ENCODE data around the gene FBXO46.

DNA sequence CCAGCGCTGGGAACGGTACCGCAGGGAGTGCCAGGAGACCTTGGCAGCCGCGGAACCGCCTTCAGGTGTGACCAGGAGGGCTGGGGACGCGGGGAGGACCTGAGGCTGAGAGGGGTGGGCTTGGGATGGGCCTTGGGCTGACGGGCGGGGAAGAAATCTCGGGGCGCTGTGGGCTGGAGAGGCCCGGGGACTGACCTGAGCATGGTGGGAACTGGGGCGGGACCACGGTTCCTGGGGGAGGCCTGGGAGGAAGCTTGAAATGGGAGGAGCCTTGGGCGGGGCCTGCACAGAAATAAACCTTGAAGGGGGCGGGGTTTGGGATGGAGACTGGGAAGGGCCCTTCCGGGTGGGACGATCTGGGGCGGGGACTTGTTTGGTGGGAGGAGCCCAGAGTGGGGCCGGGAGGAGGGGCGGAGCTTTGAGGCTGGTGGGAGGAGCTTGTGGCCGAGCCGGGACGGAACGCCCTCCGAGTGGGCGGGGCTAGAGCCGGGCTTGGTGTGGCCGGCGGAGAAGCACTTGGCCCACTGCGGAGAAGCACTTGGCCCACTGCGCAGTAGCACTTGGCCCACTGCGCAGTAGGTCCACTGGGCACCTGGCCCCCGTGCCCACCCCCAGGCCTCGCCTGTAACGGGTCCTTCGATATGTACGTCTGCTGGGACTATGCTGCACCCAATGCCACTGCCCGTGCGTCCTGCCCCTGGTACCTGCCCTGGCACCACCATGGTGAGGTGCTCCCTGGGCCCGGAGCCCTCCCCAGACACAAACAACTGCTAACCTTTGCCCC lies 59.8 kb downstream of the FBXO46 start:
- TF ChIP-seq EP300 (IDR thresholded peaks at IDR 0.05; ENCODE audit: borderline replicate concordance in 1 of 2, control insufficient read depth in 1 of 2, low read depth in 2 of 2, low read length in 2 of 2) (no peak), POLR2A (IDR thresholded peaks at IDR 0.05; ENCODE audit: low read depth, low read length) (no peak), MXI1 (IDR thresholded peaks at IDR 0.05; ENCODE audit: low read depth, low read length) (no peak)
- TF ChIP-seq, protein P1, sequence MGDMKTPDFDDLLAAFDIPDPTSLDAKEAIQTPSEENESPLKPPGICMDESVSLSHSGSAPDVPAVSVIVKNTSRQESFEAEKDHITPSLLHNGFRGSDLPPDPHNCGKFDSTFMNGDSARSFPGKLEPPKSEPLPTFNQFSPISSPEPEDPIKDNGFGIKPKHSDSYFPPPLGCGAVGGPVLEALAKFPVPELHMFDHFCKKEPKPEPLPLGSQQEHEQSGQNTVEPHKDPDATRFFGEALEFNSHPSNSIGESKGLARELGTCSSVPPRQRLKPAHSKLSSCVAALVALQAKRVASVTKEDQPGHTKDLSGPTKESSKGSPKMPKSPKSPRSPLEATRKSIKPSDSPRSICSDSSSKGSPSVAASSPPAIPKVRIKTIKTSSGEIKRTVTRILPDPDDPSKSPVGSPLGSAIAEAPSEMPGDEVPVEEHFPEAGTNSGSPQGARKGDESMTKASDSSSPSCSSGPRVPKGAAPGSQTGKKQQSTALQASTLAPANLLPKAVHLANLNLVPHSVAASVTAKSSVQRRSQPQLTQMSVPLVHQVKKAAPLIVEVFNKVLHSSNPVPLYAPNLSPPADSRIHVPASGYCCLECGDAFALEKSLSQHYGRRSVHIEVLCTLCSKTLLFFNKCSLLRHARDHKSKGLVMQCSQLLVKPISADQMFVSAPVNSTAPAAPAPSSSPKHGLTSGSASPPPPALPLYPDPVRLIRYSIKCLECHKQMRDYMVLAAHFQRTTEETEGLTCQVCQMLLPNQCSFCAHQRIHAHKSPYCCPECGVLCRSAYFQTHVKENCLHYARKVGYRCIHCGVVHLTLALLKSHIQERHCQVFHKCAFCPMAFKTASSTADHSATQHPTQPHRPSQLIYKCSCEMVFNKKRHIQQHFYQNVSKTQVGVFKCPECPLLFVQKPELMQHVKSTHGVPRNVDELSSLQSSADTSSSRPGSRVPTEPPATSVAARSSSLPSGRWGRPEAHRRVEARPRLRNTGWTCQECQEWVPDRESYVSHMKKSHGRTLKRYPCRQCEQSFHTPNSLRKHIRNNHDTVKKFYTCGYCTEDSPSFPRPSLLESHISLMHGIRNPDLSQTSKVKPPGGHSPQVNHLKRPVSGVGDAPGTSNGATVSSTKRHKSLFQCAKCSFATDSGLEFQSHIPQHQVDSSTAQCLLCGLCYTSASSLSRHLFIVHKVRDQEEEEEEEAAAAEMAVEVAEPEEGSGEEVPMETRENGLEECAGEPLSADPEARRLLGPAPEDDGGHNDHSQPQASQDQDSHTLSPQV (IDR thresholded peaks at IDR 0.05) = no peak
- TF ChIP-seq, protein P2, sequence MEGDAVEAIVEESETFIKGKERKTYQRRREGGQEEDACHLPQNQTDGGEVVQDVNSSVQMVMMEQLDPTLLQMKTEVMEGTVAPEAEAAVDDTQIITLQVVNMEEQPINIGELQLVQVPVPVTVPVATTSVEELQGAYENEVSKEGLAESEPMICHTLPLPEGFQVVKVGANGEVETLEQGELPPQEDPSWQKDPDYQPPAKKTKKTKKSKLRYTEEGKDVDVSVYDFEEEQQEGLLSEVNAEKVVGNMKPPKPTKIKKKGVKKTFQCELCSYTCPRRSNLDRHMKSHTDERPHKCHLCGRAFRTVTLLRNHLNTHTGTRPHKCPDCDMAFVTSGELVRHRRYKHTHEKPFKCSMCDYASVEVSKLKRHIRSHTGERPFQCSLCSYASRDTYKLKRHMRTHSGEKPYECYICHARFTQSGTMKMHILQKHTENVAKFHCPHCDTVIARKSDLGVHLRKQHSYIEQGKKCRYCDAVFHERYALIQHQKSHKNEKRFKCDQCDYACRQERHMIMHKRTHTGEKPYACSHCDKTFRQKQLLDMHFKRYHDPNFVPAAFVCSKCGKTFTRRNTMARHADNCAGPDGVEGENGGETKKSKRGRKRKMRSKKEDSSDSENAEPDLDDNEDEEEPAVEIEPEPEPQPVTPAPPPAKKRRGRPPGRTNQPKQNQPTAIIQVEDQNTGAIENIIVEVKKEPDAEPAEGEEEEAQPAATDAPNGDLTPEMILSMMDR (IDR thresholded peaks at IDR 0.05 in 2 of 3, conservative IDR thresholded peaks at IDR 0.05 in 1 of 3; ENCODE audit: control insufficient read depth in 2 of 3, extremely low read depth in 1 of 3, insufficient read depth in 1 of 3, low read depth in 3 of 3, low read length in 3 of 3) = no peak
- TF ChIP-seq, protein P3, sequence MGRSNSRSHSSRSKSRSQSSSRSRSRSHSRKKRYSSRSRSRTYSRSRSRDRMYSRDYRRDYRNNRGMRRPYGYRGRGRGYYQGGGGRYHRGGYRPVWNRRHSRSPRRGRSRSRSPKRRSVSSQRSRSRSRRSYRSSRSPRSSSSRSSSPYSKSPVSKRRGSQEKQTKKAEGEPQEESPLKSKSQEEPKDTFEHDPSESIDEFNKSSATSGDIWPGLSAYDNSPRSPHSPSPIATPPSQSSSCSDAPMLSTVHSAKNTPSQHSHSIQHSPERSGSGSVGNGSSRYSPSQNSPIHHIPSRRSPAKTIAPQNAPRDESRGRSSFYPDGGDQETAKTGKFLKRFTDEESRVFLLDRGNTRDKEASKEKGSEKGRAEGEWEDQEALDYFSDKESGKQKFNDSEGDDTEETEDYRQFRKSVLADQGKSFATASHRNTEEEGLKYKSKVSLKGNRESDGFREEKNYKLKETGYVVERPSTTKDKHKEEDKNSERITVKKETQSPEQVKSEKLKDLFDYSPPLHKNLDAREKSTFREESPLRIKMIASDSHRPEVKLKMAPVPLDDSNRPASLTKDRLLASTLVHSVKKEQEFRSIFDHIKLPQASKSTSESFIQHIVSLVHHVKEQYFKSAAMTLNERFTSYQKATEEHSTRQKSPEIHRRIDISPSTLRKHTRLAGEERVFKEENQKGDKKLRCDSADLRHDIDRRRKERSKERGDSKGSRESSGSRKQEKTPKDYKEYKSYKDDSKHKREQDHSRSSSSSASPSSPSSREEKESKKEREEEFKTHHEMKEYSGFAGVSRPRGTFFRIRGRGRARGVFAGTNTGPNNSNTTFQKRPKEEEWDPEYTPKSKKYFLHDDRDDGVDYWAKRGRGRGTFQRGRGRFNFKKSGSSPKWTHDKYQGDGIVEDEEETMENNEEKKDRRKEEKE (IDR thresholded peaks at IDR 0.05) = no peak
- TF ChIP-seq, protein P4, sequence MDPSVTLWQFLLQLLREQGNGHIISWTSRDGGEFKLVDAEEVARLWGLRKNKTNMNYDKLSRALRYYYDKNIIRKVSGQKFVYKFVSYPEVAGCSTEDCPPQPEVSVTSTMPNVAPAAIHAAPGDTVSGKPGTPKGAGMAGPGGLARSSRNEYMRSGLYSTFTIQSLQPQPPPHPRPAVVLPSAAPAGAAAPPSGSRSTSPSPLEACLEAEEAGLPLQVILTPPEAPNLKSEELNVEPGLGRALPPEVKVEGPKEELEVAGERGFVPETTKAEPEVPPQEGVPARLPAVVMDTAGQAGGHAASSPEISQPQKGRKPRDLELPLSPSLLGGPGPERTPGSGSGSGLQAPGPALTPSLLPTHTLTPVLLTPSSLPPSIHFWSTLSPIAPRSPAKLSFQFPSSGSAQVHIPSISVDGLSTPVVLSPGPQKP (IDR thresholded peaks at IDR 0.05; ENCODE audit: low read depth, low read length) = no peak
